ENCODE measurements around the gene PHACTR3. TPM values are rescaled to one million over a fixed set of nuclear protein-coding genes. Genes with fewer than 3 reads are reported as not detected.

PHACTR3 gene
- total and polyA plus RNA-seq, 2 donors (not counting 3 experiments of a cell fraction or from before 2014, with no cell fraction given): not detected

- TF ChIP-seq FOS (IDR thresholded peaks at IDR 0.05; ENCODE audit: borderline replicate concordance, insufficient read depth, low read length) (no peak), JUN (IDR thresholded peaks at IDR 0.05; ENCODE audit: borderline replicate concordance, insufficient read depth, insufficient read length, low read depth) (no peak), EZH2 (IDR thresholded peaks at IDR 0.05; ENCODE audit: borderline replicate concordance, low read depth, low read length, severe bottlenecking) (no peak), MYC (IDR thresholded peaks at IDR 0.05; ENCODE audit: low read depth, low read length) (no peak), POLR2A (IDR thresholded peaks at IDR 0.05; ENCODE audit: low read depth, low read length) (no peak), GATA2 (IDR thresholded peaks at IDR 0.05; ENCODE audit: insufficient read depth, insufficient read length, low read depth, low read length) (no peak), CTCF (IDR thresholded peaks at IDR 0.05; ENCODE audit: extremely low read depth in 1 of 2, insufficient read depth in 1 of 2, low read depth in 1 of 2, low read length in 2 of 2) (no peak), POLR2AphosphoS5 (IDR thresholded peaks at IDR 0.05; ENCODE audit: insufficient read depth, low read depth, low read length) (no peak), MAX (IDR thresholded peaks at IDR 0.05; ENCODE audit: insufficient read depth, insufficient read length) (no peak)
- no peaks in the 10 kb centered on the region for H3K9me3 ChIP-seq (replicated peaks; ENCODE audit: control insufficient read depth, insufficient read depth, low read length)
- dilution Hi-C loops (cut with MboI; ENCODE audit: extremely low pct_ligation_motif_present, low sequenced_read_pairs): no loop called here
- DNase-seq (ENCODE audit: low read depth, low spot score) (no peak), FAIRE-seq (no peak)
- no peak overlapping the region for H3K4me2 ChIP-seq (ENCODE audit: insufficient read depth, low read length)
- no peak overlapping the region for H3K27ac ChIP-seq (ENCODE audit: insufficient read depth, low read depth, low read length)
- no peaks in the 10 kb centered on the region for H3K9me1 ChIP-seq (replicated peaks; ENCODE audit: control insufficient read depth, extremely low read depth, insufficient read depth, low read length)
- BruUV-seq (replicated peaks): no TSS peak
- no peaks in the 10 kb centered on the region for H3K79me2 ChIP-seq (ENCODE audit: control insufficient read depth, insufficient read depth, low read length)
- ChIA-PET CTCF (no interaction called here), POLR2A (no interaction called here)
- no peaks in the 10 kb centered on the region for H4K20me1 ChIP-seq (replicated peaks; ENCODE audit: control insufficient read depth, extremely low read depth, insufficient read depth, low read length)
- no peaks in the 10 kb centered on the region for H3K27me3 ChIP-seq (ENCODE audit: control insufficient read depth in 2 of 2, insufficient read depth in 2 of 2, low read length in 2 of 2)
- intact Hi-C loops (cut with micrococcal nuclease): loop anchor here (5.0 kb wide), 1 partner anchor 870 kb away; no protein-coding TSS in a partner anchor
- no peak overlapping the region for H3K4me3 ChIP-seq (replicated peaks in 1 of 3; ENCODE audit: insufficient read depth in 1 of 3, low read depth in 1 of 3, low read length in 3 of 3)
- H3K9ac ChIP-seq (replicated peaks; ENCODE audit: extremely low read depth, insufficient read depth, low read length): no peak overlapping the region
- H2AFZ ChIP-seq (ENCODE audit: low read depth, low read length): no peak overlapping the region
- no peaks in the 10 kb centered on the region for H3K4me1 ChIP-seq (ENCODE audit: control insufficient read depth, extremely low read depth, insufficient read depth, low read length)
- H3K36me3 ChIP-seq (ENCODE audit: control insufficient read depth in 2 of 2, extremely low read depth in 1 of 2, insufficient read depth in 2 of 2, low read length in 2 of 2): no peaks in the 10 kb centered on the region
These were observed 188.0 kb downstream of the PHACTR3 start for GRCh38 chr20:59792300-59792699.
